RPMI7951 (cell line): ENCODE measurements around the gene C19orf47. TPM values are rescaled to one million over a fixed set of nuclear protein-coding genes. Genes with fewer than 3 reads are reported as not detected.

Experiments
- DNase-seq: peaks from one replicate; pipeline ENCODE4 v3.0.0-alpha.2; 2012; ENCODE audit warnings: low read depth
- total RNA-seq: library from RNA; depleted of rRNA; stranded (reverse); fragments of >200 nt; shearing (Covaris generic); gene quantifications from 2 replicates; pipeline ENCODE4 v1.2.3, GENCODE V29; 2014; rRNA removed

The C19orf47 gene
- 7.2 and 8.9 TPM in 2 replicates for total RNA-seq

GRCh38 chr19:40348125-40348913 is at the start of gene C19orf47, which contains the start of gene PLD3:
TSS of gene C19orf47 (minus strand) at chr19:40348397. CDS start at chr19:40341857, 6,540 bp downstream.
TSS of gene PLD3 (plus strand) at chr19:40348695. CDS start at chr19:40366484, 17,789 bp downstream.
- peak; percentile 99 for DNase-seq

GRCh38 chr19:40397568-40397906 is 49.3 kb upstream of the C19orf47 start:
- no peak for DNase-seq

GRCh38 chr19:40396886-40397567 is 48.8 kb upstream of the C19orf47 start:
- DNase-seq, result no peak

GRCh38 chr19:40395956-40396355 is 47.8 kb upstream of the C19orf47 start:
- DNase-seq, result no peak

- no peak for DNase-seq
Measured at GRCh38 chr19:40394816-40395210, 46.6 kb upstream of the C19orf47 start.

- DNase-seq, result no peak
Measured at GRCh38 chr19:40393894-40394815, 46.0 kb upstream of the C19orf47 start.

- DNase-seq, result peak; percentile 27
Measured at GRCh38 chr19:40392894-40393517, 44.8 kb upstream of the C19orf47 start.

- no peak for DNase-seq
Measured at GRCh38 chr19:40392123-40392522, 43.9 kb upstream of the C19orf47 start.

- DNase-seq, result no peak
Measured at GRCh38 chr19:40390084-40390742, 42.0 kb upstream of the C19orf47 start, which contains the start of gene HIPK4. TSS of gene HIPK4 (minus strand) at chr19:40390181. CDS start at chr19:40389902, 279 bp downstream.

GRCh38 chr19:40389404-40390083 is 41.3 kb upstream of the C19orf47 start:
- no peak for DNase-seq

- DNase-seq, result peak; percentile 32
Measured at GRCh38 chr19:40388481-40388880, 40.3 kb upstream of the C19orf47 start.

- no peak for DNase-seq
Measured at GRCh38 chr19:40387155-40387554, 39.0 kb upstream of the C19orf47 start.

GRCh38 chr19:40383668-40384248 is 35.6 kb upstream of the C19orf47 start:
- no peak for DNase-seq

- DNase-seq, result no peak
Measured at GRCh38 chr19:40381321-40381720, 33.1 kb upstream of the C19orf47 start.

GRCh38 chr19:40380199-40381037 is 32.2 kb upstream of the C19orf47 start:
- no peak for DNase-seq

GRCh38 chr19:40379446-40380198 is 31.4 kb upstream of the C19orf47 start:
- DNase-seq, result no peak

GRCh38 chr19:40378509-40378908 is 30.3 kb upstream of the C19orf47 start:
- DNase-seq, result no peak

GRCh38 chr19:40377876-40378385 is 29.7 kb upstream of the C19orf47 start:
- DNase-seq, result no peak
